Left cardiac atrium (tissue), 4 donors: ENCODE measurements around the gene COL5A1. TPM values are rescaled to one million over a fixed set of nuclear protein-coding genes. Genes with fewer than 3 reads are reported as not detected.

Source experiments
- ATAC-seq, 2 donors: fragments of 200-7000 bp; cut with Tn5 transposase; one replicate each; pipeline ENCODE4 v1.9.1; 2020; ENCODE audit warnings: mild to moderate bottlenecking in 2 of 2, moderate library complexity in 2 of 2
- DNase-seq: peaks from one replicate; pipeline ENCODE4 v3.0.0-alpha.2; 2020
- intact Hi-C, 2 donors: fragments of 100-400 bp; cut with DNase I; formaldehyde crosslinking; loops; one replicate each; pipeline versions ENCODE4 v1.14.1 to v1.15.1; 2022 to 2023
- total RNA-seq, 2 donors: library from RNA; stranded (reverse); fragmentation: NEBNext Ultra II Directional; extraction: Animal tissue kit (Norgen Biotek cat#: 25700); gene quantifications; one replicate each; pipeline ENCODE4 v1.2.1, GENCODE V29; 2021
- donor health status: DM: no; HTN: yes; CAD: no.
- donor health status: DM: no; HTN: yes; CAD: no; lungs with severe emphysema.
- donor health status: DM: yes; HTN: yes; CAD: no.
- donor health status: Dilated cardiomyopathy.

COL5A1 gene
- total RNA-seq, 2 donors from 2014 or later = 29.8 to 35.2 TPM

- ATAC-seq (no peak), DNase-seq (no peak)
- intact Hi-C loops = no loop called here
Measured at GRCh38 chr9:134760750-134761420, 119.3 kb downstream of the COL5A1 start.

GRCh38 chr9:134764473-134765269 lies 123.1 kb downstream of the COL5A1 start:
- ATAC-seq = no peak

GRCh38 chr9:134765785-134766184 lies 124.2 kb downstream of the COL5A1 start:
- no peak for DNase-seq
- intact Hi-C loops = no loop called here
- no peak for ATAC-seq

More at GRCh38 chr9:134764473-134765269, 123.1 kb downstream of the COL5A1 start:
- no peak for DNase-seq
- intact Hi-C loops = no loop called here

- no peak for ATAC-seq
Measured at GRCh38 chr9:134766587-134766986, 125.0 kb downstream of the COL5A1 start.

GRCh38 chr9:134768332-134768708 lies 126.7 kb downstream of the COL5A1 start:
- ATAC-seq = peak in 1 of 2 donors; percentile 58
- DNase-seq = no peak
- intact Hi-C loops = no loop called here

More at GRCh38 chr9:134766587-134766986, 125.0 kb downstream of the COL5A1 start:
- intact Hi-C loops = no loop called here
- DNase-seq = no peak

GRCh38 chr9:134768709-134769351 lies 127.2 kb downstream of the COL5A1 start:
- intact Hi-C loops = no loop called here
- ATAC-seq (peak; percentile 54 to 74), DNase-seq (peak; percentile 48)

GRCh38 chr9:134770972-134771971 lies 129.7 kb downstream of the COL5A1 start:
- intact Hi-C loops = loop anchor here in 1 of 2 donors (10.0 kb wide), 1 partner anchor 314 kb away; the partner anchor contains the start of gene OLFM1
- ATAC-seq = peak in 1 of 2 donors; percentile 3
- DNase-seq = peak; percentile 44

- ATAC-seq = no peak
- no peak for DNase-seq
- intact Hi-C loops = loop anchor here in 1 of 2 donors (10.0 kb wide), 1 partner anchor 312 kb away; the partner anchor contains the start of gene OLFM1
Measured at GRCh38 chr9:134772331-134772730, 130.7 kb downstream of the COL5A1 start.

- peak in 1 of 2 donors; percentile 48 for ATAC-seq
- DNase-seq = no peak
- intact Hi-C loops = loop anchor here in 1 of 2 donors (10.0 kb wide), 1 partner anchor 311 kb away; the partner anchor contains the start of gene OLFM1
Measured at GRCh38 chr9:134773842-134774241, 132.2 kb downstream of the COL5A1 start.

GRCh38 chr9:134774410-134774809 lies 132.8 kb downstream of the COL5A1 start:
- DNase-seq (no peak), ATAC-seq (no peak)
- intact Hi-C loops = loop anchor here in 1 of 2 donors (10.0 kb wide), 1 partner anchor 310 kb away; the partner anchor contains the start of gene OLFM1

- intact Hi-C loops = loop anchor here (5.0 to 10.0 kb wide), 2 partner anchors 207 to 309 kb away; partner anchors contain the start of gene OLFM1 (in 1 of the 2)
- DNase-seq (no peak), ATAC-seq (no peak)
Measured at GRCh38 chr9:134775081-134775951, 133.7 kb downstream of the COL5A1 start.

- DNase-seq (no peak), ATAC-seq (no peak)
- intact Hi-C loops = loop anchor here (5.0 to 10.0 kb wide), 2 partner anchors 206 to 309 kb away; partner anchors contain the start of gene OLFM1 (in 1 of the 2)
Measured at GRCh38 chr9:134776080-134776796, 134.6 kb downstream of the COL5A1 start.

GRCh38 chr9:134777153-134777552 lies 135.6 kb downstream of the COL5A1 start:
- intact Hi-C loops = loop anchor here (5.0 to 10.0 kb wide), 2 partner anchors 205 to 308 kb away; partner anchors contain the start of gene OLFM1 (in 1 of the 2)
- DNase-seq (no peak), ATAC-seq (no peak)

GRCh38 chr9:134778156-134778555 lies 136.6 kb downstream of the COL5A1 start:
- no peak for ATAC-seq
- no peak for DNase-seq
- intact Hi-C loops = loop anchor here (5.0 to 10.0 kb wide), 2 partner anchors 204 to 307 kb away; partner anchors contain the start of gene OLFM1 (in 1 of the 2)

- ATAC-seq (peak; percentile 76 to 79), DNase-seq (peak; percentile 73)
- intact Hi-C loops = loop anchor here (5.0 to 10.0 kb wide), 2 partner anchors 203 to 306 kb away; partner anchors contain the start of gene OLFM1 (in 1 of the 2)
Measured at GRCh38 chr9:134778841-134779411, 137.3 kb downstream of the COL5A1 start.

- intact Hi-C loops = loop anchor here (5.0 to 10.0 kb wide), 2 partner anchors 203 to 305 kb away; partner anchors contain the start of gene OLFM1 (in 1 of the 2)
- ATAC-seq = no peak
- DNase-seq = no peak
Measured at GRCh38 chr9:134779640-134780039, 138.0 kb downstream of the COL5A1 start.
